GM12801 (cell line): Measurements from ENCODE around the gene STAT6.

Source experiments
- CTCF ChIP-seq: IDR thresholded peaks from one replicate; pipeline ENCODE4 v1.5.1; 2011; ENCODE audit warnings: control low read depth; ENCODE audit not compliant: insufficient read length; ENCODE audit errors: extremely low read depth

Gene STAT6

DNA sequence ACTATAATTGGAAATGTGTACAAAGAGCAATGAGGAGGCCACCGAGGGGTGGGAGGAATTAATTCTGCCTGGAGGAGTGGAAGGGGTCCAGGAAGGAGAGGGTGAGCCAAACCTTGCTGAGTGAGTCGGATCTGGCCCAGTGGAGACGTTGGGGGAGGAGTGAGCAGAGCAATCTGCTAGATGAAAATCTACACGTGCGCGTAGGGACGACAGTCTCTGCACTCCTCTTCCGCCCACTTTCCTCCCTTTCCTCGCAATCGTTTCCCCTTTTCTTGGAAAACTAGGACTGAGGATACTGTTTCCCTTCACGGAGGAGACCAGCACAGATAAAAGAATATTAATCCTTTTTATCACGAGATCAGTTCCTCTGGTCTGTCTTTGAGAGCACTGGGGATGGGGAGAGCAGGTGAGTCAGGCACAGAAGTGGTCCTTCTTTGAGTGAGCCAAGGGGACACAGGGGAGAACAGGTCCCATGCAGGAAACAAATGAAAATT lies 25.1 kb downstream of the STAT6 start:
- no peak for TF ChIP-seq CTCF

DNA sequence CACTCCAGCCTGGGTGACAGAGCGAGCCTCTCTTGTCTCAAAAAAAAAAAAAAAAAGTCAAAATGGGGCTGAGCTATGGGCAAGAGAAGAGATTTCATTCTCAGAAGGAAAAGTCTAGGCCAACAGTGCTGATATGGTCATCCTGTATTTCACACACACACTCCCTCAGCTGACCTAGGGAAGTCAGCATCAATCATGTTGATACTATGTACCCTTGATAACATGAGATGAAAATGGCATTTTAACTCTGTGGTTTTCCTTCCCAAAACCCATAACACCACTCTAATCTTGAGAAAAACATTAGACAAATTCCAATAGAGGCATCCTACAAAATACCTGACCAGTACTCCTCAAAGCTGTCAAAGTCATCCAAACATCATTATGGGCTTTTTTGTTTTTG lies 30.3 kb downstream of the STAT6 start:
- no peak for TF ChIP-seq CTCF

GRCh38 chr12:57079821-57080220 lies 31.3 kb downstream of the STAT6 start:
- no peak for TF ChIP-seq CTCF

- TF ChIP-seq CTCF = no peak
Observed at GRCh38 chr12:57078519-57079404, 32.4 kb downstream of the STAT6 start, which contains the start of gene NEMP1. TSS of gene NEMP1 (minus strand) at chr12:57078791. CDS start at chr12:57078745, 46 bp downstream.

GRCh38 chr12:57072661-57073060 lies 38.5 kb downstream of the STAT6 start:
- no peak for TF ChIP-seq CTCF

- peak; percentile 22 for TF ChIP-seq CTCF
Observed at GRCh38 chr12:57069523-57069922, 41.6 kb downstream of the STAT6 start.

GRCh38 chr12:57066245-57066644 lies 44.9 kb downstream of the STAT6 start:
- TF ChIP-seq CTCF = no peak
